Activated naive CD4-positive, alpha-beta T cell treated with anti-CD3 and anti-CD28 coated beads, Interleukin-2, amount 50 U/mL, for 24 hours (primary cell): Measurements from ENCODE around the gene HNF4A.

Source experiments
- H3K27ac Mint-ChIP-seq: one replicate; pipeline ENCODE4 v1.8.0; 2021; ENCODE audit warnings: mild to moderate bottlenecking, mixed read lengths
- H3K27me3 Mint-ChIP-seq: one replicate; pipeline ENCODE4 v1.8.0; 2021; ENCODE audit warnings: mixed read lengths
- H3K36me3 Mint-ChIP-seq: one replicate; pipeline ENCODE4 v1.8.0; 2021; ENCODE audit warnings: mixed read lengths
- H3K4me1 Mint-ChIP-seq: one replicate; pipeline ENCODE4 v1.8.0; 2021; ENCODE audit warnings: mixed read lengths
- H3K4me3 Mint-ChIP-seq: one replicate; pipeline ENCODE4 v1.8.0; 2021; ENCODE audit warnings: mild to moderate bottlenecking, mixed read lengths
- H3K9me3 Mint-ChIP-seq: one replicate; pipeline ENCODE4 v1.8.0; 2021; ENCODE audit warnings: mixed read lengths

Gene HNF4A

GRCh38 chr20:44450281-44450889 lies 94.9 kb downstream of the HNF4A start:
- Mint-ChIP-seq H3K36me3 (no peaks in the 10 kb centered on the region), H3K4me3 (no peak overlapping the region), H3K9me3 (no peaks in the 10 kb centered on the region), H3K27ac (no peak overlapping the region), H3K27me3 (no peaks in the 10 kb centered on the region), H3K4me1 (no peaks in the 10 kb centered on the region)

DNA sequence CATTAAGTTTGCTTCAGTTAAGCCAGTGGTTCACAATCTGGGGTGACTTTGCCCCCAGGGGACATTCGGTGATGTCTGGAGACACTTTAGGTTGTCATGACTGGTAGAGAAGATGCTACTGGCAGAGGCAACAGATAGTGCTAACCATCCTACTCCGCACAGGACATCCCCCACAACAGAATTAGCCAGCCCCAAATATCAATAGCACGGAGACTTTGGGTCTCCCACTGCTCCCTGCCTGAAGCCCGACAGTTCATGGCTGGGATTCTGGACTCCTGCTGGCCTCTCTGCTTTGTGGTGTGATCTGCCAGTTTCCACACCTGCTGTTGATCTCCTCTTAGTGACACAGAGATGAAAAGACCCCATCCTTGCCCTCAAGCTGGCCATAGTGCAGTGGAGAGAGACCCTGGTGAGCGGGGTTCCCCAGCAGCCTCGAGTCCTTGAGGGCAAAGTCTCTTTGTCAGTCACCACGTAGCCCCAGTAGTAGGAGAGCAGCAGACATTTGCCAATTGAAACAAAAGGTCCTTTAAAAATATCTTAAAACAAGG lies 95.5 kb downstream of the HNF4A start:
- H3K4me1 Mint-ChIP-seq: no peaks in the 10 kb centered on the region

GRCh38 chr20:44454306-44454963 lies 98.9 kb downstream of the HNF4A start:
- no peaks in the 10 kb centered on the region for H3K27me3 Mint-ChIP-seq
- H3K4me1 Mint-ChIP-seq: no peaks in the 10 kb centered on the region
- no peaks in the 10 kb centered on the region for H3K36me3 Mint-ChIP-seq

More for the DNA sequence above, 95.5 kb downstream of the HNF4A start:
- H3K27ac Mint-ChIP-seq: no peak overlapping the region
- H3K36me3 Mint-ChIP-seq: no peaks in the 10 kb centered on the region
- no peaks in the 10 kb centered on the region for H3K9me3 Mint-ChIP-seq
- no peak overlapping the region for H3K4me3 Mint-ChIP-seq
- H3K27me3 Mint-ChIP-seq: no peaks in the 10 kb centered on the region

DNA sequence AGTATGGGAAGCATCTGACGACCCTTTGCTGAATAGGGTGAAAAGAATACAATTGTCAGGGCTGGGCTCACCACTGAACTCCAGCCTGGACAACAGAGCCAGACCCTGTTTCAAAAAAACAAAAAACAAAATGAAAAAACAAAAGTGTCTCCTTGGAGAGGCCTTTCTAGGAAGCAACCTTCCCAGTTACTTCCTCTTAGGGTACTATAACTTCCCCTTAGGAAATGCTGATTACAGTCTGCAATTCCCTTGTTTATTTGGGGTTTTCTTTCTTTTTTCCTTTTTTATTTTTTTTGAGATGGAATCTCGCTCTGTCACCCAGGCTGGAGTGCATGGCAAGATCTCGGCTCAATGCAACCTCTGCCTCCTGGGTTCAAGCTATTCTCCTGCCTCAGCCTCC lies 99.6 kb downstream of the HNF4A start:
- H3K4me1 Mint-ChIP-seq: no peaks in the 10 kb centered on the region
- H3K36me3 Mint-ChIP-seq: no peaks in the 10 kb centered on the region
- H3K4me3 Mint-ChIP-seq: no peak overlapping the region
- H3K27ac Mint-ChIP-seq: no peak overlapping the region
- H3K9me3 Mint-ChIP-seq: no peaks in the 10 kb centered on the region
- no peaks in the 10 kb centered on the region for H3K27me3 Mint-ChIP-seq

More at GRCh38 chr20:44454306-44454963, 98.9 kb downstream of the HNF4A start:
- Mint-ChIP-seq H3K4me3 (no peak overlapping the region), H3K9me3 (no peaks in the 10 kb centered on the region), H3K27ac (no peak overlapping the region)

- Mint-ChIP-seq H3K27ac (no peak overlapping the region), H3K4me3 (no peak overlapping the region), H3K9me3 (no peaks in the 10 kb centered on the region), H3K4me1 (no peaks in the 10 kb centered on the region), H3K27me3 (no peaks in the 10 kb centered on the region), H3K36me3 (no peaks in the 10 kb centered on the region)
Measured at GRCh38 chr20:44456611-44457010, 101.1 kb downstream of the HNF4A start.

- Mint-ChIP-seq H3K36me3 (no peaks in the 10 kb centered on the region), H3K27ac (no peak overlapping the region), H3K27me3 (no peaks in the 10 kb centered on the region), H3K4me3 (no peak overlapping the region), H3K4me1 (no peaks in the 10 kb centered on the region), H3K9me3 (no peaks in the 10 kb centered on the region)
Measured at GRCh38 chr20:44457016-44457415, 101.5 kb downstream of the HNF4A start.

GRCh38 chr20:44459271-44459670 lies 103.8 kb downstream of the HNF4A start:
- Mint-ChIP-seq H3K36me3 (no peaks in the 10 kb centered on the region), H3K27ac (no peak overlapping the region), H3K27me3 (no peaks in the 10 kb centered on the region), H3K4me3 (no peak overlapping the region), H3K4me1 (no peaks in the 10 kb centered on the region), H3K9me3 (no peaks in the 10 kb centered on the region)

DNA sequence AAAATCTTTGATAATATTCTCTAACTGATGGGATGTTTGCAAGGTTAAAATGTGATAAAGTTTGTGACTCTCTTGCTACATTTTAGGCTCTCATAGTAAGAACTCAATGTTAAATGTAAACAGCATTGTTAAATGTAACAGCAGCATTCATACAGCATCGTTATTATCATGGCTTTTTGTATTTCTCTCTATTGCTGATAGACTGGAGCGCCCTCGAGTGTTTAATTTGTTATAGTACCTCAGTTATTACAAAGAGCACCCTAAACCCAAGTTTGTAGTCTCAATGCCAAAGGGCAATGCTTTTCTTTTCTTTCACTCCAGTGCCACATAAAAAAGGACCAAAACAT lies 105.3 kb downstream of the HNF4A start:
- Mint-ChIP-seq H3K4me3 (no peak overlapping the region), H3K27me3 (no peaks in the 10 kb centered on the region), H3K36me3 (no peaks in the 10 kb centered on the region), H3K9me3 (no peaks in the 10 kb centered on the region), H3K27ac (peak overlapping the region; percentile 8), H3K4me1 (no peaks in the 10 kb centered on the region)

DNA sequence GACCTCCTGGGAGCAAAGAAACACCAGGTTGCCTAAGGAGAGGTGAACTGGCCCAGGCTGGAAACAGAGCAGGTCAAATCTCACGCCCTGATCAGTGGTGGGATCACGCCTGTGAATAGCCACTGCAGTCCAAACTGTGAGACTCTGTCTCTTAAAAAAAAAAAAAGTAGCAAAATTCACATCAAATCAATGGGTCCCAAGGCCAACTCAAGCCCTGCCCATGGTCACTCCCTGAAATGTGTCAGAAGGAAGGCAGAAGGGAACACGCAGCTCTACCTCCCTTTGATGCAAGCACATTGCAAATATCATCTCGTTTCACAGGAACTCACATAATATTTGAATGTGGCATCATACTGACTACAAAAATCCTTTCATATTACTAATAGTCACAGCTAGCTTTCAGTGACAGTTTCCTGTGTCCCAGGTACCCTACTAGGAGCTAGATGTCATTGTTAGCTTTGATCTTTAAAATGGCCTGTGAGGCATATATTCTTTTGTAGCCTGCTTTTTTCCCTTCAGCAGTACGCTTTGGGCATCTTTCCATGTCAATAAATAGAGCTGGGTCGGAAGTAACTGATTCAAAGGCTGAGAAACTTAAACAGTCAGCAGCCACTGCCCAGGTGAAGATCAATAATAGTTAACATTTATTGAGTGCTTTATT lies 105.8 kb downstream of the HNF4A start:
- no peaks in the 10 kb centered on the region for H3K9me3 Mint-ChIP-seq
- no peaks in the 10 kb centered on the region for H3K4me1 Mint-ChIP-seq

GRCh38 chr20:44461803-44462174 lies 106.3 kb downstream of the HNF4A start:
- Mint-ChIP-seq H3K36me3 (no peaks in the 10 kb centered on the region), H3K4me1 (no peaks in the 10 kb centered on the region), H3K27me3 (no peaks in the 10 kb centered on the region), H3K27ac (no peak overlapping the region), H3K4me3 (no peak overlapping the region), H3K9me3 (no peaks in the 10 kb centered on the region)

More for the DNA sequence above, 105.8 kb downstream of the HNF4A start:
- Mint-ChIP-seq H3K27ac (no peak overlapping the region), H3K4me3 (no peak overlapping the region), H3K36me3 (no peaks in the 10 kb centered on the region), H3K27me3 (no peaks in the 10 kb centered on the region)

- no peak overlapping the region for H3K4me3 Mint-ChIP-seq
- no peak overlapping the region for H3K27ac Mint-ChIP-seq
- no peaks in the 10 kb centered on the region for H3K4me1 Mint-ChIP-seq
- H3K9me3 Mint-ChIP-seq: no peaks in the 10 kb centered on the region
- H3K27me3 Mint-ChIP-seq: no peaks in the 10 kb centered on the region
- no peaks in the 10 kb centered on the region for H3K36me3 Mint-ChIP-seq
Measured at GRCh38 chr20:44463466-44463865, 108.0 kb downstream of the HNF4A start.

DNA sequence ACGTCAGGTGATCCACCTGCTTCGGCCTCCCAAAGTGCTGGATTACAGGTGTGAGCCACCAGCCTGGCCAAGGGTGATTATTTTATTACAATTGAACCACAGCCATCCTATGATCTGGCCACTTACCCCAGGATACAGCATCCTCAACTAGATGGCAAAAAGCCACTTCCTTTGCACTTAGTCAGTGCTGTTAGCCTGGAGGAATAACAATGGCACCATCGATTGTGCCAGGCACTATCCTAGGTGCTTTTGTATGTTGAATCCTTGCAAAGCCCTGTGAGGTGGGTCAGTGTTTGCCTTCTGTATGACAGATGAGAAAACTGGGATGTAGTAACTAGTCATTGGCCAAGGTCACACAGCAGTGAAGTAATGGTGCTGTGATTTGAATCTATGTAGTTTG lies 109.0 kb downstream of the HNF4A start:
- no peaks in the 10 kb centered on the region for H3K9me3 Mint-ChIP-seq
- no peaks in the 10 kb centered on the region for H3K27me3 Mint-ChIP-seq
- no peaks in the 10 kb centered on the region for H3K4me1 Mint-ChIP-seq
- H3K27ac Mint-ChIP-seq: no peak overlapping the region
- no peaks in the 10 kb centered on the region for H3K36me3 Mint-ChIP-seq
- no peak overlapping the region for H3K4me3 Mint-ChIP-seq

- Mint-ChIP-seq H3K4me3 (no peak overlapping the region), H3K27me3 (no peaks in the 10 kb centered on the region), H3K9me3 (no peaks in the 10 kb centered on the region), H3K4me1 (no peaks in the 10 kb centered on the region), H3K27ac (peak overlapping the region; percentile 37), H3K36me3 (no peaks in the 10 kb centered on the region)
Measured at GRCh38 chr20:44465001-44465560, 109.6 kb downstream of the HNF4A start.

DNA sequence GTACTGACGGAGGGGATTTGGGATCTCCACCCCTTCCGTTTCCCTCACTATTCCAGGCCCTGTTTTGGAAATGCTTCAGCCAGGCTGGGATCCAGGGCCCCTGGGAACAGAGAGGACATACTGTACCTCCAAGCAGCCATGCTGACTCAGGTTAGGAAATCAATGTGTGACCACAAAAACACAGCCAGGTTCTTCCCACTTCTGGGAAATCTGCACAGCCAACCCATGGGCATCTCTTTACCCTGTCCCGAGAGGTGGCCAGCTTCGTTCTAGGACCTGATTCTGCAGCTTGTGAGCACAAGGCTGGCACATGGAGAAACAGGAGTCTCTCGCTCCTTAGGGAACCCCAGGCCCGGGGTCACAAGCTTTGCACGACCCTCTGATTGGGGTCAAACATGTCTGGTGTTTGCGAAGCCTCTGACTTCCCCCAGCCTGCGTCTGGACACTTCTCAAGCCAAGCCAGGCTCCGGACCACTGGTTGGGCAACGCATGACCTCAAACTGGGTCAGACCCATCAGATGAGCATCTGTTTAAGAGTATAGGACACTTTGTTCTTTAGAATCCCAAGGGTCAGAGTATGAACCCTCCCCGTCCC lies 111.9 kb downstream of the HNF4A start:
- Mint-ChIP-seq H3K27ac (no peak overlapping the region), H3K4me1 (no peaks in the 10 kb centered on the region), H3K36me3 (no peaks in the 10 kb centered on the region), H3K9me3 (no peaks in the 10 kb centered on the region), H3K4me3 (no peak overlapping the region), H3K27me3 (no peaks in the 10 kb centered on the region)

DNA sequence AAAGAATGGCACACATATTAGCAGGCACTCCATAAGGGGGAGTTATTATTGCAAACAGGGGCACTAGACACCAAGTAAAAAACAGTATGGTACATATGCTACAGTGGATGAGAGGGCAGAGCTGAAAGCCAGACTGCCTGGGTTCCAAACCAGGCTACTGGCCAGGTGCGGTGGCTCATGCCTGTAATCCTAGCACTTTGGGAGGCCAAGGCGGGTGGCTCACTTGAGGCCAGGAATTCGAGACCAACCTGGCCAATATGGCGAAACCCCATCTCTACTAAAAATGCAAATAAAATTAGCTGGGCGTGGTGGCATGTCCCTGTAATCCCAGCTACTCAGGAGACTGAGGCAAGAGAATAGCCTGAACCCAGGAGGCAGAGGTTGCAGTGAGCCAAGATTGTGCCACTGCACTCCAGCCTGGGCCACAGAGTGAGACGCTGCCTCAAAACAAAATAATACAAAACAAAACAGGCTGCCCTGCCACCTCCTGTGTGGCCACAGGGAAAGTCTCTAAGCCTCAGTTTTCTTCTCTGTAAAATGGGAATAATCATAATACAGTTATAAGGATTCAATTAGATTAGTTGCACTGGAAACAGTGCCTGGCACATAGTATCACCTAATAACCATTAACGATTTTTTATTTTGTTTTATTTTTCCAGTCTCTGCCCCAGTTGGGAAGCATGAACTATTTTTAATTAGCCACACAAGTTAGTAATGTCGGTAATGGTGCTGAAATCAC lies 112.7 kb downstream of the HNF4A start:
- no peaks in the 10 kb centered on the region for H3K9me3 Mint-ChIP-seq
- no peaks in the 10 kb centered on the region for H3K4me1 Mint-ChIP-seq
- no peak overlapping the region for H3K4me3 Mint-ChIP-seq
- H3K27ac Mint-ChIP-seq: no peak overlapping the region
- no peaks in the 10 kb centered on the region for H3K27me3 Mint-ChIP-seq
- no peaks in the 10 kb centered on the region for H3K36me3 Mint-ChIP-seq
